ENCODE data around the gene PKP3.

The PKP3 gene

DNA sequence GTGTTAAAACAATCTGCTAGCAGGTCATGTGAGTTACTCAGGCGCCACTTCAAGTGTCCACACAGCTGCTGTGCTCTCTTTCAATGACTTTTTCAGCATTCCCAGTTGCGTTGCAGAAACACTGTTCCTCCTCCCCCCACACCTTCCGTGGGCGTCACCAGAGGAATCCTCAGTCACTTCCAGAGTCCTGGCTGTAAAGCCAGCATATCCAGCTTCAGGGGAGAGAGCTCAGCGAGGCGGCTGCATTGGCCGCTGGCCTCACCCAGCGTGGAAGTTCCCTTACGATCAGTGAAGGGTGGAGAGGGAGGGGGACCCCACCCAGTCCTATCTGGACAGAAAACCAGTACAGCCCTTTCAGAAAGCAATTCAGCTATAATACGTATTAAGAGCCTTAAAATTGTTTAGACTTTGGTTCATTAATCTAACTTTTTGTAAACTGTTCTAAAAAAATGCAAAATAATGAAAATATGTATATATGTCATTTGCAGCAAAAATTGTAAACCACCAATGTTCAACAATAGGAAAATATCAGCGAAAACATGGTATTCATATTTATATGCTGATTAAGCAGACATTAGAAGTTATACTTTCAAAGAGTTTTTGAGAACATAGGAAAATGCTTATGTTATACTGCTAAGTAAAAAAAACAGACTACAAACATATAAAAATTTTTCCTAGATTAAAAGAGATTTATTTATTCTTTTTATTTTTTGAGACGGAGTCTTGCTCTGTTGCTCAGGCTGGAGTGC is 50.6 kb downstream of the PKP3 start:
- no peak for ATAC-seq
- TF ChIP-seq ZNF565 (CRISPR knock-in tag; conservative IDR thresholded peaks at IDR 0.05; ENCODE audit: low read depth), result no peak
- no peak for TF ChIP-seq ARNTL (CRISPR knock-in tag; IDR thresholded peaks at IDR 0.05; ENCODE audit: borderline replicate concordance, low read depth)
- no peak for TF ChIP-seq BACH2 (CRISPR knock-in tag; IDR thresholded peaks at IDR 0.05; ENCODE audit: borderline replicate concordance)
- no peak for TF ChIP-seq CSDC2 (CRISPR knock-in tag; IDR thresholded peaks at IDR 0.05)
- no peak for TF ChIP-seq ZC3H10 (CRISPR knock-in tag; IDR thresholded peaks at IDR 0.05)
- no peak for TF ChIP-seq TCF4 (CRISPR knock-in tag; IDR thresholded peaks at IDR 0.05; ENCODE audit: borderline replicate concordance)
- TF ChIP-seq, protein P1, sequence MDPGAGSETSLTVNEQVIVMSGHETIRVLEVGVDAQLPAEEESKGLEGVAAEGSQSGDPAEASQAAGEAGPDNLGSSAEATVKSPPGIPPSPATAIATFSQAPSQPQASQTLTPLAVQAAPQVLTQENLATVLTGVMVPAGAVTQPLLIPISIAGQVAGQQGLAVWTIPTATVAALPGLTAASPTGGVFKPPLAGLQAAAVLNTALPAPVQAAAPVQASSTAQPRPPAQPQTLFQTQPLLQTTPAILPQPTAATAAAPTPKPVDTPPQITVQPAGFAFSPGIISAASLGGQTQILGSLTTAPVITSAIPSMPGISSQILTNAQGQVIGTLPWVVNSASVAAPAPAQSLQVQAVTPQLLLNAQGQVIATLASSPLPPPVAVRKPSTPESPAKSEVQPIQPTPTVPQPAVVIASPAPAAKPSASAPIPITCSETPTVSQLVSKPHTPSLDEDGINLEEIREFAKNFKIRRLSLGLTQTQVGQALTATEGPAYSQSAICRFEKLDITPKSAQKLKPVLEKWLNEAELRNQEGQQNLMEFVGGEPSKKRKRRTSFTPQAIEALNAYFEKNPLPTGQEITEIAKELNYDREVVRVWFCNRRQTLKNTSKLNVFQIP (CRISPR knock-in tag; IDR thresholded peaks at IDR 0.05; ENCODE audit: borderline replicate concordance, low read depth), result no peak
- TF ChIP-seq SNAI2 (CRISPR knock-in tag; IDR thresholded peaks at IDR 0.05), result no peak
- TF ChIP-seq, protein P2, sequence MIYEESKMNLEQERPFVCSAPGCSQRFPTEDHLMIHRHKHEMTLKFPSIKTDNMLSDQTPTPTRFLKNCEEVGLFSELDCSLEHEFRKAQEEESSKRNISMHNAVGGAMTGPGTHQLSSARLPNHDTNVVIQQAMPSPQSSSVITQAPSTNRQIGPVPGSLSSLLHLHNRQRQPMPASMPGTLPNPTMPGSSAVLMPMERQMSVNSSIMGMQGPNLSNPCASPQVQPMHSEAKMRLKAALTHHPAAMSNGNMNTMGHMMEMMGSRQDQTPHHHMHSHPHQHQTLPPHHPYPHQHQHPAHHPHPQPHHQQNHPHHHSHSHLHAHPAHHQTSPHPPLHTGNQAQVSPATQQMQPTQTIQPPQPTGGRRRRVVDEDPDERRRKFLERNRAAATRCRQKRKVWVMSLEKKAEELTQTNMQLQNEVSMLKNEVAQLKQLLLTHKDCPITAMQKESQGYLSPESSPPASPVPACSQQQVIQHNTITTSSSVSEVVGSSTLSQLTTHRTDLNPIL (CRISPR knock-in tag; IDR thresholded peaks at IDR 0.05; ENCODE audit: low read depth), result no peak
- no peak for TF ChIP-seq ESRRG (CRISPR knock-in tag; IDR thresholded peaks at IDR 0.05)
- TF ChIP-seq ZFP30 (CRISPR knock-in tag; IDR thresholded peaks at IDR 0.05), result no peak
- TF ChIP-seq, protein P3, sequence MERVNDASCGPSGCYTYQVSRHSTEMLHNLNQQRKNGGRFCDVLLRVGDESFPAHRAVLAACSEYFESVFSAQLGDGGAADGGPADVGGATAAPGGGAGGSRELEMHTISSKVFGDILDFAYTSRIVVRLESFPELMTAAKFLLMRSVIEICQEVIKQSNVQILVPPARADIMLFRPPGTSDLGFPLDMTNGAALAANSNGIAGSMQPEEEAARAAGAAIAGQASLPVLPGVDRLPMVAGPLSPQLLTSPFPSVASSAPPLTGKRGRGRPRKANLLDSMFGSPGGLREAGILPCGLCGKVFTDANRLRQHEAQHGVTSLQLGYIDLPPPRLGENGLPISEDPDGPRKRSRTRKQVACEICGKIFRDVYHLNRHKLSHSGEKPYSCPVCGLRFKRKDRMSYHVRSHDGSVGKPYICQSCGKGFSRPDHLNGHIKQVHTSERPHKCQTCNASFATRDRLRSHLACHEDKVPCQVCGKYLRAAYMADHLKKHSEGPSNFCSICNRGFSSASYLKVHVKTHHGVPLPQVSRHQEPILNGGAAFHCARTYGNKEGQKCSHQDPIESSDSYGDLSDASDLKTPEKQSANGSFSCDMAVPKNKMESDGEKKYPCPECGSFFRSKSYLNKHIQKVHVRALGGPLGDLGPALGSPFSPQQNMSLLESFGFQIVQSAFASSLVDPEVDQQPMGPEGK (CRISPR knock-in tag; IDR thresholded peaks at IDR 0.05; ENCODE audit: borderline replicate concordance), result no peak
- no peak for TF ChIP-seq RARB (CRISPR knock-in tag; IDR thresholded peaks at IDR 0.05)

DNA sequence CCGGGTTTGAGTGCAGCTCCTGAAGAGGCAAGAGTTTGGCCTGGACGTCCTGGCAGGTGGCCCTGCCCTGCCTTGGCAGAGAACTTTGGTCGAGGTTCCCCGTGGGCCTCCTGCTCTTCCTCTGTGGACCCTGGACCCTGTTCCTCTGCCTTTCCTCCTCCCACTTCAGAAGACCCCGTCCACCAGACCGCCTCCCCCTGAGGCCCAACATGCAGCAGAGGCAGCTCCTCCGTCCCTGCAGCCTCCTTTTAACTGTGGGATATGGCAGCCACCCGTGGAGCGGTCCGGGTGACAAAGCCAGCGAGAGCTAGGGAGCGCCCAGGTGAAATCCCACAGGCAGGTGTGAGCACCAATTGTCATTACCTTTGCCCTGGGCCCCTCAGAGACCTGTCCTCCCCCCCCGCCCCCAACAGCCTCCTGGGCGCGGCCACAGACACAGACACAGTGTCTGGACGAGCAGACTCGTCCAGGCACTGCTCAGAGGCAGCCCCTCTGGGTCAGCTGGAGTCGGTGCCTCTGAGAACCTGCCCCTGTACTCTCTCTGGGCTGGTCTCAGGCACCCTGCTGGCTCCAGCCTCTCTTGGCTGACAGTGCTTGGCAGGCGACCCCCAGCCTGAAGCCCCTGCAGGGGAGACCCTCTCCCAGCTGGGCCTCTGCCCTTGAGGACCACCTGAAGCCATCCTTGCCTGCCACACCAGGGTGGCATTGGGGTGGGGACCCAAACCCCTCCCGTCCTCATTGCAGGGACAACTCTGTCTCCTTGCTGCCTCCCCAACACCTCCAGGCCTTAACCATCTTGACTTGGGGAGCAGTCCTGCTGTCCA is 52.0 kb downstream of the PKP3 start:
- no peak for ATAC-seq
- TF ChIP-seq RARB (CRISPR knock-in tag; IDR thresholded peaks at IDR 0.05) (no peak), ISL1 (CRISPR knock-in tag; IDR thresholded peaks at IDR 0.05) (no peak), TOX (CRISPR knock-in tag; IDR thresholded peaks at IDR 0.05; ENCODE audit: borderline replicate concordance) (no peak), TCF4 (CRISPR knock-in tag; IDR thresholded peaks at IDR 0.05; ENCODE audit: borderline replicate concordance) (no peak), ZNF70 (CRISPR knock-in tag; IDR thresholded peaks at IDR 0.05) (no peak), ARNTL (CRISPR knock-in tag; IDR thresholded peaks at IDR 0.05; ENCODE audit: borderline replicate concordance, low read depth) (no peak), GLIS3 (CRISPR knock-in tag; IDR thresholded peaks at IDR 0.05) (no peak), ZFP30 (CRISPR knock-in tag; IDR thresholded peaks at IDR 0.05) (no peak), ZNF565 (CRISPR knock-in tag; conservative IDR thresholded peaks at IDR 0.05; ENCODE audit: low read depth) (no peak)
- TF ChIP-seq, protein P4, sequence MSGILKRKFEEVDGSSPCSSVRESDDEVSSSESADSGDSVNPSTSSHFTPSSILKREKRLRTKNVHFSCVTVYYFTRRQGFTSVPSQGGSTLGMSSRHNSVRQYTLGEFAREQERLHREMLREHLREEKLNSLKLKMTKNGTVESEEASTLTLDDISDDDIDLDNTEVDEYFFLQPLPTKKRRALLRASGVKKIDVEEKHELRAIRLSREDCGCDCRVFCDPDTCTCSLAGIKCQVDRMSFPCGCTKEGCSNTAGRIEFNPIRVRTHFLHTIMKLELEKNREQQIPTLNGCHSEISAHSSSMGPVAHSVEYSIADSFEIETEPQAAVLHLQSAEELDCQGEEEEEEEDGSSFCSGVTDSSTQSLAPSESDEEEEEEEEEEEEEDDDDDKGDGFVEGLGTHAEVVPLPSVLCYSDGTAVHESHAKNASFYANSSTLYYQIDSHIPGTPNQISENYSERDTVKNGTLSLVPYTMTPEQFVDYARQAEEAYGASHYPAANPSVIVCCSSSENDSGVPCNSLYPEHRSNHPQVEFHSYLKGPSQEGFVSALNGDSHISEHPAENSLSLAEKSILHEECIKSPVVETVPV (CRISPR knock-in tag; IDR thresholded peaks at IDR 0.05), result no peak
- TF ChIP-seq, protein P1 (CRISPR knock-in tag; IDR thresholded peaks at IDR 0.05; ENCODE audit: borderline replicate concordance, low read depth), result no peak
- TF ChIP-seq, protein P5, sequence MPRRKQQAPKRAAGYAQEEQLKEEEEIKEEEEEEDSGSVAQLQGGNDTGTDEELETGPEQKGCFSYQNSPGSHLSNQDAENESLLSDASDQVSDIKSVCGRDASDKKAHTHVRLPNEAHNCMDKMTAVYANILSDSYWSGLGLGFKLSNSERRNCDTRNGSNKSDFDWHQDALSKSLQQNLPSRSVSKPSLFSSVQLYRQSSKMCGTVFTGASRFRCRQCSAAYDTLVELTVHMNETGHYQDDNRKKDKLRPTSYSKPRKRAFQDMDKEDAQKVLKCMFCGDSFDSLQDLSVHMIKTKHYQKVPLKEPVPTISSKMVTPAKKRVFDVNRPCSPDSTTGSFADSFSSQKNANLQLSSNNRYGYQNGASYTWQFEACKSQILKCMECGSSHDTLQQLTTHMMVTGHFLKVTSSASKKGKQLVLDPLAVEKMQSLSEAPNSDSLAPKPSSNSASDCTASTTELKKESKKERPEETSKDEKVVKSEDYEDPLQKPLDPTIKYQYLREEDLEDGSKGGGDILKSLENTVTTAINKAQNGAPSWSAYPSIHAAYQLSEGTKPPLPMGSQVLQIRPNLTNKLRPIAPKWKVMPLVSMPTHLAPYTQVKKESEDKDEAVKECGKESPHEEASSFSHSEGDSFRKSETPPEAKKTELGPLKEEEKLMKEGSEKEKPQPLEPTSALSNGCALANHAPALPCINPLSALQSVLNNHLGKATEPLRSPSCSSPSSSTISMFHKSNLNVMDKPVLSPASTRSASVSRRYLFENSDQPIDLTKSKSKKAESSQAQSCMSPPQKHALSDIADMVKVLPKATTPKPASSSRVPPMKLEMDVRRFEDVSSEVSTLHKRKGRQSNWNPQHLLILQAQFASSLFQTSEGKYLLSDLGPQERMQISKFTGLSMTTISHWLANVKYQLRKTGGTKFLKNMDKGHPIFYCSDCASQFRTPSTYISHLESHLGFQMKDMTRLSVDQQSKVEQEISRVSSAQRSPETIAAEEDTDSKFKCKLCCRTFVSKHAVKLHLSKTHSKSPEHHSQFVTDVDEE (CRISPR knock-in tag; IDR thresholded peaks at IDR 0.05), result no peak

Measured in SK-N-SH treated with all-trans-retinoic acid at 6 μM for 48 hours (cell line).